Urinary bladder (tissue), 4 donors: ENCODE results near the gene SLC9A9. TPM values are rescaled to one million over a fixed set of nuclear protein-coding genes. Genes with fewer than 3 reads are reported as not detected.
"Not testable (repeated sequence)": the region's sequence is repeated elsewhere in the genome, so short reads cannot be mapped to it uniquely, and the experiment has no call there.

Experiments
- DNase-seq: peaks from one replicate; pipeline ENCODE4 v3.0.0-alpha.2; 2015; ENCODE audit errors: extremely low spot score
- H3K27ac ChIP-seq: one replicate; pipeline ENCODE4 v1.5.1; 2013; ENCODE audit warnings: low read depth, mild to moderate bottlenecking, moderate library complexity
- H3K36me3 ChIP-seq: one replicate; pipeline ENCODE4 v1.6.1; 2013; ENCODE audit warnings: mild to moderate bottlenecking, moderate library complexity; ENCODE audit not compliant: insufficient read depth
- H3K4me1 ChIP-seq: one replicate; pipeline ENCODE4 v1.6.1; 2013; ENCODE audit warnings: mild to moderate bottlenecking, moderate library complexity; ENCODE audit not compliant: insufficient read depth
- H3K4me3 ChIP-seq: one replicate; pipeline ENCODE4 v1.5.1; 2013; ENCODE audit warnings: low read depth, low read length
- WGBS: extraction: QIAGEN DNeasy Blood & Tissue Kit; methylation state at CpG from one replicate; pipeline ENCODE4 v1.1.7; 2013; 5-methylcytosine and 5-hydroxymethylcytosine counted together
- polyA plus RNA-seq: library from polyadenylated mRNA; stranded (reverse); fragments of 200-250 nt; gene quantifications from one replicate; pipeline ENCODE4 v1.2.3, GENCODE V29; 2013
- total RNA-seq: library from RNA; depleted of rRNA; stranded (reverse); fragments of >200 nt; gene quantifications from one replicate; pipeline ENCODE4 v1.2.3, GENCODE V29; 2014
- donor health status: healthy with polysubstance abuse.
- donor health status: healthy.

SLC9A9 gene
- total and polyA plus RNA-seq, 2 donors: 28.7 to 46.2 TPM

- 93% methylated on average over 7 of the region's 7 CpGs for WGBS
- not testable (repeated sequence) for DNase-seq, H3K36me3 ChIP-seq, H3K27ac ChIP-seq, H3K4me1 ChIP-seq, H3K4me3 ChIP-seq
Observed at GRCh38 chr3:143431298-143431697, 417.0 kb downstream of the SLC9A9 start.

- no peak for DNase-seq
- 98% methylated on average over 1 of the region's 1 CpG for WGBS
- no peak overlapping the region for H3K27ac ChIP-seq
- no peak overlapping the region for H3K4me3 ChIP-seq
- H3K36me3 ChIP-seq: no peaks in the 10 kb centered on the region
- no peaks in the 10 kb centered on the region for H3K4me1 ChIP-seq
Observed at GRCh38 chr3:143430568-143430967, 417.7 kb downstream of the SLC9A9 start.

- Histone ChIP-seq H3K36me3 (no peaks in the 10 kb centered on the region), H3K4me3 (no peak overlapping the region), H3K27ac (no peak overlapping the region), H3K4me1 (no peaks in the 10 kb centered on the region)
- no peak for DNase-seq
- WGBS: 85% methylated on average over 5 of the region's 5 CpGs
Observed at GRCh38 chr3:143429628-143430514, 418.4 kb downstream of the SLC9A9 start.

- no peaks in the 10 kb centered on the region for H3K36me3 ChIP-seq
- H3K4me1 ChIP-seq: no peaks in the 10 kb centered on the region
- no peak overlapping the region for H3K4me3 ChIP-seq
- no peak overlapping the region for H3K27ac ChIP-seq
- no peak for DNase-seq
- WGBS: 86% methylated on average over 1 of the region's 1 CpG
Observed at GRCh38 chr3:143428294-143428693, 420.0 kb downstream of the SLC9A9 start.

- Histone ChIP-seq H3K27ac (no peak overlapping the region), H3K36me3 (no peaks in the 10 kb centered on the region), H3K4me1 (no peaks in the 10 kb centered on the region), H3K4me3 (no peak overlapping the region)
- 74% methylated on average over 1 of the region's 1 CpG for WGBS
- no peak for DNase-seq
Observed at GRCh38 chr3:143427631-143428030, 420.6 kb downstream of the SLC9A9 start.

- Histone ChIP-seq H3K4me3 (no peak overlapping the region), H3K36me3 (no peaks in the 10 kb centered on the region), H3K27ac (no peak overlapping the region), H3K4me1 (no peaks in the 10 kb centered on the region)
- DNase-seq: no peak
- whole genome bisulfite sequencing: 96% methylated on average over 1 of the region's 1 CpG
Observed at GRCh38 chr3:143424874-143425273, 423.4 kb downstream of the SLC9A9 start.

- H3K27ac ChIP-seq: no peak overlapping the region
- WGBS: 75% methylated on average over 3 of the region's 3 CpGs
- H3K36me3 ChIP-seq: no peaks in the 10 kb centered on the region
- DNase-seq: no peak
- H3K4me1 ChIP-seq: no peaks in the 10 kb centered on the region
- H3K4me3 ChIP-seq: no peak overlapping the region
Observed at GRCh38 chr3:143421556-143421955, 426.7 kb downstream of the SLC9A9 start.

GRCh38 chr3:143419611-143420010 lies 428.7 kb downstream of the SLC9A9 start:
- WGBS: 93% methylated on average over 3 of the region's 3 CpGs
- DNase-seq: no peak
- Histone ChIP-seq H3K4me3 (no peak overlapping the region), H3K27ac (no peak overlapping the region), H3K4me1 (no peaks in the 10 kb centered on the region), H3K36me3 (no peaks in the 10 kb centered on the region)

GRCh38 chr3:143418391-143418790 lies 429.9 kb downstream of the SLC9A9 start:
- Histone ChIP-seq H3K36me3 (no peaks in the 10 kb centered on the region), H3K4me1 (no peaks in the 10 kb centered on the region)
- WGBS: 96% methylated on average over 3 of the region's 3 CpGs

GRCh38 chr3:143416229-143416628 lies 432.0 kb downstream of the SLC9A9 start:
- DNase-seq: no peak
- Histone ChIP-seq H3K36me3 (no peaks in the 10 kb centered on the region), H3K27ac (no peak overlapping the region), H3K4me3 (no peak overlapping the region), H3K4me1 (no peaks in the 10 kb centered on the region)
- WGBS: 93% methylated on average over 2 of the region's 2 CpGs

More at GRCh38 chr3:143418391-143418790, 429.9 kb downstream of the SLC9A9 start:
- H3K4me3 ChIP-seq: no peak overlapping the region
- no peak overlapping the region for H3K27ac ChIP-seq
- DNase-seq: no peak

GRCh38 chr3:143414571-143415253 lies 433.6 kb downstream of the SLC9A9 start:
- WGBS: 77% methylated on average over 2 of the region's 2 CpGs

GRCh38 chr3:143413372-143413771 lies 434.9 kb downstream of the SLC9A9 start:
- Histone ChIP-seq H3K4me3 (no peak overlapping the region), H3K36me3 (no peaks in the 10 kb centered on the region), H3K4me1 (no peaks in the 10 kb centered on the region), H3K27ac (no peak overlapping the region)
- WGBS: 90% methylated on average over 4 of the region's 4 CpGs
- no peak for DNase-seq

More at GRCh38 chr3:143414571-143415253, 433.6 kb downstream of the SLC9A9 start:
- Histone ChIP-seq H3K4me1 (no peaks in the 10 kb centered on the region), H3K4me3 (no peak overlapping the region), H3K27ac (no peak overlapping the region), H3K36me3 (no peaks in the 10 kb centered on the region)
- no peak for DNase-seq

- H3K36me3 ChIP-seq: no peaks in the 10 kb centered on the region
- no peak overlapping the region for H3K27ac ChIP-seq
- no peaks in the 10 kb centered on the region for H3K4me1 ChIP-seq
- 85% methylated on average over 3 of the region's 3 CpGs for WGBS
- no peak overlapping the region for H3K4me3 ChIP-seq
- no peak for DNase-seq
Observed at GRCh38 chr3:143412084-143412483, 436.2 kb downstream of the SLC9A9 start.

- H3K4me1 ChIP-seq: no peaks in the 10 kb centered on the region
- H3K36me3 ChIP-seq: peaks cover 2% of the 10 kb centered on the region
- 86% methylated on average over 1 of the region's 1 CpG for WGBS
- no peak for DNase-seq
- H3K4me3 ChIP-seq: no peak overlapping the region
- no peak overlapping the region for H3K27ac ChIP-seq
Observed at GRCh38 chr3:143410259-143410658, 438.0 kb downstream of the SLC9A9 start.
